Type B pancreatic cell (in vitro differentiated cells): ENCODE measurements around the gene PHC2. TPM values are rescaled to one million over a fixed set of nuclear protein-coding genes. Genes with fewer than 3 reads are reported as not detected.

Experiments used
- DNase-seq: peaks from one replicate; pipeline ENCODE4 v3.0.0; 2021; ENCODE audit warnings: mixed read lengths; ENCODE audit not compliant: unreplicated experiment; ENCODE audit errors: extremely low spot score
- H3K27ac Mint-ChIP-seq: 2 replicates; pipeline ENCODE4 v1.8.0; 2021; ENCODE audit warnings: mild to moderate bottlenecking, mixed read lengths
- H3K27me3 Mint-ChIP-seq: 2 replicates; pipeline ENCODE4 v1.8.0; 2021; ENCODE audit warnings: mixed read lengths
- H3K36me3 Mint-ChIP-seq: 2 replicates; pipeline ENCODE4 v1.8.0; 2021; ENCODE audit warnings: mixed read lengths
- H3K4me1 Mint-ChIP-seq: one replicate; pipeline ENCODE4 v1.8.0; 2021; ENCODE audit warnings: mixed read lengths; ENCODE audit not compliant: unreplicated experiment
- H3K4me3 Mint-ChIP-seq: 2 replicates; pipeline ENCODE4 v1.8.0; 2021; ENCODE audit warnings: mild to moderate bottlenecking, mixed read lengths
- H3K9me3 Mint-ChIP-seq: 2 replicates; pipeline ENCODE4 v1.8.0; 2021; ENCODE audit warnings: mixed read lengths
- total RNA-seq: library from RNA; stranded (reverse); gene quantifications from 2 replicates; pipeline ENCODE4 v1.2.1, GENCODE V29; 2021; ENCODE audit warnings: low replicate concordance
- TF ChIP-seq, protein P1 (sequence below): fragments of 200-600 bp; sonication (generic); conservative IDR thresholded peaks from 2 replicates; pipeline ENCODE4 v1.5.0; 2021; ENCODE audit warnings: antibody characterized with exemption, mild to moderate bottlenecking

PHC2 gene
- total RNA-seq, 1 donor from 2014 or later = 106 TPM

DNA sequence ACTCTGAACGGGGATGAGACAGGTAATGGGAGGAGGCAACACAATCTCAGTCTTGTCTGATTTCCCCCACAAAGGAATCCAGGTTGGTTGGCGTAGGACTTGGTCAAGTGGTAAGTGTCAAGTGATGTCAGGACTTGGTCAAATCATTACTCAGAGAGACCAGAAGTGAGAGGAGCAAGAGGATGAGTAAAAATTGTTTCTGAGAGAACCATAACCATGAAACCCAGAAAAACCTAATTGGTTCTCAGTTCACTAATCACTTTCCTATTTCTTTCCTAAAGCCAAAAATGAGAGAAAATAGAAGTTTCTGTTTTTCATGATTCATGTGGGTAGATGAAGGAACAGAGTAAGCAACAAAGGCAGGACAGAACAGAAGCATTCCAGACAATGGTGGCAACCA is 5.0 kb downstream of the PHC2 start:
- Mint-ChIP-seq H3K36me3 (peaks cover 9% of the 10 kb centered on the region), H3K27ac (no peak overlapping the region), H3K4me3 (no peak overlapping the region), H3K9me3 (no peaks in the 10 kb centered on the region), H3K27me3 (peaks cover 2% of the 10 kb centered on the region), H3K4me1 (peaks cover 8% of the 10 kb centered on the region)
- no peak for DNase-seq
- TF ChIP-seq, protein P1, sequence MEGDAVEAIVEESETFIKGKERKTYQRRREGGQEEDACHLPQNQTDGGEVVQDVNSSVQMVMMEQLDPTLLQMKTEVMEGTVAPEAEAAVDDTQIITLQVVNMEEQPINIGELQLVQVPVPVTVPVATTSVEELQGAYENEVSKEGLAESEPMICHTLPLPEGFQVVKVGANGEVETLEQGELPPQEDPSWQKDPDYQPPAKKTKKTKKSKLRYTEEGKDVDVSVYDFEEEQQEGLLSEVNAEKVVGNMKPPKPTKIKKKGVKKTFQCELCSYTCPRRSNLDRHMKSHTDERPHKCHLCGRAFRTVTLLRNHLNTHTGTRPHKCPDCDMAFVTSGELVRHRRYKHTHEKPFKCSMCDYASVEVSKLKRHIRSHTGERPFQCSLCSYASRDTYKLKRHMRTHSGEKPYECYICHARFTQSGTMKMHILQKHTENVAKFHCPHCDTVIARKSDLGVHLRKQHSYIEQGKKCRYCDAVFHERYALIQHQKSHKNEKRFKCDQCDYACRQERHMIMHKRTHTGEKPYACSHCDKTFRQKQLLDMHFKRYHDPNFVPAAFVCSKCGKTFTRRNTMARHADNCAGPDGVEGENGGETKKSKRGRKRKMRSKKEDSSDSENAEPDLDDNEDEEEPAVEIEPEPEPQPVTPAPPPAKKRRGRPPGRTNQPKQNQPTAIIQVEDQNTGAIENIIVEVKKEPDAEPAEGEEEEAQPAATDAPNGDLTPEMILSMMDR = no peak

GRCh38 chr1:33424610-33425009 is 6.3 kb downstream of the PHC2 start:
- Mint-ChIP-seq H3K9me3 (no peaks in the 10 kb centered on the region), H3K27ac (no peak overlapping the region), H3K4me3 (no peak overlapping the region), H3K36me3 (peaks cover 13% of the 10 kb centered on the region), H3K4me1 (peaks cover 8% of the 10 kb centered on the region), H3K27me3 (peaks cover 2% of the 10 kb centered on the region)
- DNase-seq = no peak
- TF ChIP-seq, protein P1 = no peak

DNA sequence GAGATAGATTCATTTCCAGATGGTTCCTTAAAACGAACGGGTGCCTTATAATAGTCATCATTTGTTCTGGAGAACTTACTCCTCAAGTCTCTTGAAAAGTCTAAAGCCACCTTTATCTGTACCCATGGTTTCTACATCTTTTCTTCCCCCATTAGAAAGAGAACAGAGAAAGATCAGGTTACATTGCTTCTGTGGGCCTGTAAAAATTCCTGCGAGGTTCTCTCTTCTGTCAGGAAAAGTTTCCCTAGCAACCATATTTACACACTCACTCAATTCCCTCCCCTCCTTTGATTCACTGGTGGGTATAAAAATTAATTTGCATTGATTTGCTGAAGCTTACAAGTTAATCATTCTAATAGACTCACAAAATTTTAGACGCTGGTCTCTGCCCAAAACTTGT is 6.7 kb downstream of the PHC2 start:
- H3K9me3 Mint-ChIP-seq = no peaks in the 10 kb centered on the region
- H3K27me3 Mint-ChIP-seq = peaks cover 2% of the 10 kb centered on the region
- TF ChIP-seq, protein P1 = no peak
- H3K36me3 Mint-ChIP-seq = peaks cover 13% of the 10 kb centered on the region
- H3K27ac Mint-ChIP-seq = no peak overlapping the region
- peaks cover 8% of the 10 kb centered on the region for H3K4me1 Mint-ChIP-seq
- no peak for DNase-seq
- H3K4me3 Mint-ChIP-seq = no peak overlapping the region

DNA sequence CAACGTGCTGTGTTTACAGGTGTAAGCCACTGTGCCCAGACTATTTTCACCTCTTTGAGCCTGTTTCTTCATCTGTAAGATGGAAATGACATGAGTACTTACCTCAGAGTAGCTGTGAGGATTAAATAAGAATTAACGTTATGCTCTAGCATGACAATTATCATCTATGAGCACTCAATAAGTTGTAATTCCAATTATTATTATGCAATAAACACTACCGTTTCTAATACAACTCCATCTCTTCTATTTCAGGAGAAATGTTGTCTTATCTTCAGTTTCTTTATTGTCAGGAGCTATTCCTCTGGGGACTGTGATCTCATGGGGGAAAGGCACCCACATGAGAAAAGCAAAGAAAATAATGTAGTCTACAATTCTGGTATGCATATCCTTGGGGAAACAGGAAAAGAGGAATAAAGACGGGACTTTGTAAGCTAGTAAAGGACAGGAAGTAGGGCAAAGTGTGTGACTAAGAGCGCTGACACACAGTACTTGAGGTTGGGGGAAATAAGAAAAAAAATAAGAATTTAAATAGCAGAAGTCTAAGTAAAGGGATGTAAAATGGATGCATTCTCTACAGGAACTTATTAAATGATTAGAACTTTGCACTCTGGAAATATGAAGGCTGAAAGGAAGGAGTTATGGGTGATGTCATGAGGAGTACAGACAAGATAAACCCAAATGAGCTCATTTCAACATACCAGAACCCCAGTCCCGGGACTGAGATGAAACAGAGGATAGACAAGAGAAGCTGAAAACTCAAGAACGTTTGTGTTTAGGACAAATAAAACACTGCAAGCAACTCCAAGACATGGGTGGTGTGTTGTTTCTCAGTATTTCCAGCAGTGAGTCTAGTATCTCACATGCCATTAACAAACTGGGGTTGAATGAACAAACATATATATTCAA is 9.8 kb downstream of the PHC2 start:
- Mint-ChIP-seq H3K9me3 (peaks cover 6% of the 10 kb centered on the region), H3K4me1 (peaks cover 8% of the 10 kb centered on the region), H3K27ac (no peak overlapping the region), H3K36me3 (peaks cover 17% of the 10 kb centered on the region), H3K27me3 (peaks cover 2% of the 10 kb centered on the region), H3K4me3 (no peak overlapping the region)
- no peak for DNase-seq
- TF ChIP-seq, protein P1 = no peak

- DNase-seq = no peak
- H3K27me3 Mint-ChIP-seq = no peaks in the 10 kb centered on the region
- peaks cover 12% of the 10 kb centered on the region for H3K36me3 Mint-ChIP-seq
- H3K4me1 Mint-ChIP-seq = no peaks in the 10 kb centered on the region
- H3K27ac Mint-ChIP-seq = no peak overlapping the region
- H3K4me3 Mint-ChIP-seq = no peak overlapping the region
- TF ChIP-seq, protein P1 = no peak
- H3K9me3 Mint-ChIP-seq = peaks cover 6% of the 10 kb centered on the region
These were observed 12.1 kb downstream of the PHC2 start for GRCh38 chr1:33418811-33419210.
